Smooth muscle cell of the brain vasculature (primary cell): ENCODE results near the gene NUDT14.

Source experiments
- DNase-seq: peaks from one replicate; pipeline ENCODE4 v3.0.0-alpha.2; 2012; ENCODE audit warnings: low read depth, low spot score

NUDT14 gene

DNA sequence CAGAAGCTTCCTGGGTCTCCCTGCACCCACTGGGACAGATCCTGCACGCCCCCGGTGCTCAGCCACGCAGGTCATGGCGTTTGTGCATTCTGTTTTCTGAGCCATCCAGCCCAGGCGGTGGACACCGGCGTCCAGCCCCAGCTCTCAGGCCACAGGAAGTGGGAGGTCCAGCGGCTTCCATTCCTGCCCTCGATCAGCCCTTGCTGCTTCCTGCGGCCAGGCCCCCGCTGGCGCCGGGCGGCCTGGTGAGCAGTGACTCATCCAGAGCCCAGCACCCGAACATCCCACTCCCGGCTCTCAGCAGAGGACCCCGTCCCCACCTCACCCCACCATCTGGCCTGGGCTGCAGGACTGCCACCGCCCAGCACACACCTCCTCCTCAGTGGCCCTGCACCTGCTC is 18.0 kb upstream of the NUDT14 start:
- DNase-seq: no peak

DNA sequence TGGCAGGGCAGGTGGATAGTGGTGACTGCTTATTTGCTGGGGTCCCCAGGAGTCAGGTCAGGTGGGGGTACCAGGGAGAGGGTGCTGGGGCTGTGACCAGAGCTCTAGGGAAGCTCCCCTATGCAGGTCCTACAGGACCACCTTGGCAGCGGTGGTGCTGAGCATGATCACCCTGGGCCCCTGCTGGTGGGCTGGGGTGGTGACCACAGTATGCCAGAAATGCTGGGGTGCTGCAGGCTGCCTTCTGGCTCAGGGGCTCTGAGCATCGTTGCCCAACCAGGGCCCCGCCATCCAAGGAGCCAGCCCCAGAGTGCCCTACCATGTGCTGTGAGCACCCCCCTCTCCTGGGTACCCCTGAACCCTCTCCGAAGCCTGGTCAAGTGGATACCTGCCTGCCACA is 17.5 kb upstream of the NUDT14 start:
- DNase-seq: no peak

DNA sequence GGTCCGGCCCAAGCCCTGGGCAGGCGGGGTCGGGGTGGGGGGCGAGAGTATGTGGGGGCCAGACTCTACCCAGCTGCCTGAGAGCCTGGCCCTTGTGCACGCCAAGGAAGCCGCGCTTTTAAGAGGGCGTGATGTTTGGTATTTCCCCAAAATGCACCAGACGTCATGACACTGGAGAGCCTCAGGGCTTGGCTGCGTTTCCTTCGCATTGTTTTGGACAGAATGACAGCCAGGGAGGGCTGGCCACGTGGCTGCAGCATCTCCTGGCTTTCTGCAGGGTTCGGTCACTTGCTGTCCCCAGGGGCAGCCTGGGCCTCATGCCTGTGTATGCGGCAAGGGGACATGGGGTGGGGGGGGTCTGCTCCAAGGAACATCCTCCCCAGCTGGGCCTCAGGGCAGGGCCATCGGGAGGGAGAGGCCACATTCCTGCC is 16.1 kb upstream of the NUDT14 start:
- no peak for DNase-seq

DNA sequence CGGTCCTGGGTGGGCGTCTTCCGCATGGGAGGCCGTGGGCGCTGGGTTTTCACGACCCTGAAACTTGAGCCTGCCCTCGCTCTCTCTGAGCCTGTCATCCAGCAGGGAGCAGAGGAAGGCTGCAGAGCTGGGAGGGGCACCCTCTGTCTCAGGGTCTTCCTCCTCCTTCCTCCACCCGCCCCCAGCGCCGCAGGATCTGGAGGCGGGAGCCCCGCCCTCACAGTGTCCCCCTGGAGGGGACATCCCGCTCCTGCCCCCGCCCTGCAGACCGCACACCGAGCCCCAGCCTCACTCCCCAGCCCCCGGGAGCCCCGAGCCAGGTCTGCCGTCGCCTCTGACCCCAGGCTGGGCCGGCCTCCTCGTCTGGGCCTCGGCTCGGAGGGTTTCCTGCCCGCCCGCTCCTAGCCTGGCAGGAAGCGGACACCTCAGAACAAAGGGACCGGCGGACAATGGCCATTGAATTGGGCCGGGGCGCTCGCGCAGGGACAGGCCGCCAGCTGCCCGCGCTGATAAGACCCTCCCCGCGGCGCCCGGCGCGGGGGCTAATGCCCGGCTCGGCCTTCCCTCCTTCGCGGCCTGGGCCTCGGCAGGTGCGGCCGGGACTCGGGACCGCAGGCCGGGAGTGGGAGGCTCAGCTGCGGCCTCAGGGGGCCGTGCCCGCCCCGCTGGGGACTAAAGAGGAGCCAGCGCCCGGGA is 15.3 kb upstream of the NUDT14 start:
- no peak for DNase-seq

DNA sequence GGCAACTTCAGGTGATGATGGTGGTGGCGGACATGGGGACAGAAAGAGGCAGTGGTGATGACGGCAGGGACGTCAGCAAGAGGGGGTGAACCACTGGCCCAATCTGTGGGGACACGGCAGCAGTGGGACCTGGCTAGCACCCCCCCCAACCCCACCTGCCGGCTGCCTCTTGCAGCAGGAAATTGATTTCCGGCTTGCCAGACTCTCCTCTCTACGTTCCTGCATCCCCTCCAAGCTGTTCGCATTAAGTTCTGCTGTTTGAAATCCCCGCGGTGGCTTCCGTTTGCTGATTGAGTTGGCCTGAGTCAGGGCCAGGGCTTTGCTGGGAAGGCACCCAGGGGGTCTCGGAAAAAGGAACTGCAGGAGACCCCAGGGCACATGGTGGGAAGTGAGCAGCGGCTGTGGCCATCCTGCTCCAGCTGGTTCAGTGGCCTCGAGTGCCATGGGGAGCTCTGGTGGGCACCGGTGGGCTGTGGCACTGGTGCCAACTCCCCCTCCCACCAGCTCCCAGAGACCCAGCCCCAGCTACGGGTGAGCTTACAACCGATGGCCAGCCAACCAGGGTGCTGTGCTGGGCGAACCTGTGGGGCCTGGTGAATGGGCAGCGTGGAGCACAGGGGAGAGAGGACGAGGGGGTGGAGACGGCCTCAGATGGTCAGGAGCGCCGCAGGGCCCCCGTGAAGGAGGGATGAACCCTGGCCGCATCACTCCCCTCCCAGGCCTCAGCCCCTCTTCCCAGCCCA is 14.6 kb upstream of the NUDT14 start:
- no peak for DNase-seq

DNA sequence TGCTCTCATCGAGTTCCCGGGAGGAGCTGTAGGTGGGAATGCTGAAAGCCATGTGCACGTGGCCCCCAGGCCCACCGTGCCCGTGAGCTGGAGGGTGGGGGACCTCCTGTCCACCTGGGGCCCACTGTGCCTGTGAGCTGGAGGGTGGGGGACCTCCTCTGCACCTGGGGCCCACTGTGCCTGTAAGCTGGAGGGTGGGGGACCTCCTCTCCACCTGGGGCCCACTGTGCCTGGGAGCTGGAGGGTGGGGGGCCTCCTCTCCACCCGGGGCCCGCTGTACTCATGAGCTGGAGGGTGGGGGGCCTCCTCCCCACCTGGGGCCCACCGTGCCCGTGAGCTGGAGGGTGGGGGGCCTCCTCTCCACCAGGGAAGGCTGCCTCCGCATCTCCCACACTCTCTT is 13.9 kb upstream of the NUDT14 start:
- DNase-seq: no peak

DNA sequence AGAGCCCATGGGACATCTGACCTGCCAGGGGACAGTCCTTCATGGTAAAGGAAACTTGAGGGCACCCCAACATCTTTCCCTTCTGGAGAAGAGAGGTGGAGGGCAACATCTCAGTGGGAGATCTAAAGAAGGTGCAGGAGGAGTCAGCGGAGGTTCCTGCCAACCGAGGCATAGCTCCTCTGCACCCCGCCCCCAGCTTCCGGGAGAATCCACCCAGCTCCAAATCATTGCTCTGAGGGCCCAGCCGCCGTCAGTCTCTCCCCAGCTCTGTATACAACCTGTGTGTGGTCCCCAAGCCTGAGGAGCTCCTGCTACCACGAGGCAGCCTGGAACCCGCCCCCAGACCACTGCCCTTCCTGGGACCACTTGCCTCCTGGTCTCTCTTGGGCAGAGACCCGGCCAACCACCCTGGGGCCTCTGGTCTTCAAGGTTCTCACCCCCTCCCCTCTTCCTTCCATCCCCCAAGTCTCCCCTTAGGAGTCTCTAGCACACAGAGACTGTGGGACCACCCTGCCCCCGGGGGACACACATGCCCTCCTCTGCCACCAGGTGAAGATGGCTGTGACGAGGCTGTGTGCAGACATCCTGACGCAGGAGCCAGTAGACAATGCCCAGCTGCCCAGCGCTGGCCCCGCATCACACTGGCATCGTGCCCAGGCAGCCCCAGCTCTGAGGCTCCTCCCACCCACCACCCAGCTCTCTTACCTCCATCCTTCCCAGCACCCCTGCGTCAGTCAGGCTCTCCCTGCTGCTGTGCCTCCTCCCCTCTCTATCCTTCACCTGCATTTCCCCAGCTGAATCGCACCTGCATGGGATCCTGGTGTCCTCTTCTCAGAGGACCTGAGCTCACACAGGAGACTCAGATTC is 13.0 kb upstream of the NUDT14 start:
- DNase-seq: no peak

DNA sequence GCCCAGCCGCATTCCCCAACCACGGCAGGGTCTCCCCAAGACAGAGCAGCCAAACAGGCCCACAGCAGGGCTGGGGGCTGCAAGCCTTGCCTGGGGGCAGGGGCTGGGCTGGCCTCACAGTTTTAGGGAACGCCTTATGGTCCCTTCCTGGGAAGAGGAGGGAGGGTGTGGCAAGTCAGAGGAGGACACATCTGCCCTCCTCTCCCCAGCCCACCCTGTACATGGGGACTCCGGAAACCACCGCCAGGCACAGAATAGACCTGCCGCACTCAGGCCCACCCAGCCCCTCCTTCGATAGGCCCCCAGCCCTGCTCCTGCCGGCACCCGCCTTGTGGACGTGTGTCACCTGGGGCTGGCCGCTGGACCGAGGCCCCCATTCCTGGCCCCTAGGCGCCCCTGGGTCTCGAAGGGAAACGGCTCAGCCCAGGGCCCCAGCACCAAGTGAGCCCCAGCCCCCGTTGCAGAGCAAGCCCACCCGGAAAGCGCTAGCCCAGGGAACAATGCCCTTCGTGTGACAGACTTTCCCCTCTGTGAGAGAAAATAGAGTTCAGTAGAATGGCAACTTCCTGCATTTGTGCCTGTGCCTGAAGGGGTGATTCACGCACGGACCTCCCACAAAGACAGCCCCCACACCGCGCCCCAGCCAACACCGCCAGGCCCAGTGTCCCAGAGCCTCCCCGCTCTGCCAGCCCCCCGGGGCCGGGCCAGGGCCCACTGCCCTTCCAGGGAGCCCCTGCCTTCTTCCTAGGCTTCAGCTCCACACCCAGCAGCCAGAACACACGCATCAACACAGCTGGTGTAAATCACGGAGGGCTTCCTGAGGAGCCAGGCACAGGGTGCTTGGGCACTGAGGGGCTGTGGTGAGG is 12.0 kb upstream of the NUDT14 start:
- no peak for DNase-seq

DNA sequence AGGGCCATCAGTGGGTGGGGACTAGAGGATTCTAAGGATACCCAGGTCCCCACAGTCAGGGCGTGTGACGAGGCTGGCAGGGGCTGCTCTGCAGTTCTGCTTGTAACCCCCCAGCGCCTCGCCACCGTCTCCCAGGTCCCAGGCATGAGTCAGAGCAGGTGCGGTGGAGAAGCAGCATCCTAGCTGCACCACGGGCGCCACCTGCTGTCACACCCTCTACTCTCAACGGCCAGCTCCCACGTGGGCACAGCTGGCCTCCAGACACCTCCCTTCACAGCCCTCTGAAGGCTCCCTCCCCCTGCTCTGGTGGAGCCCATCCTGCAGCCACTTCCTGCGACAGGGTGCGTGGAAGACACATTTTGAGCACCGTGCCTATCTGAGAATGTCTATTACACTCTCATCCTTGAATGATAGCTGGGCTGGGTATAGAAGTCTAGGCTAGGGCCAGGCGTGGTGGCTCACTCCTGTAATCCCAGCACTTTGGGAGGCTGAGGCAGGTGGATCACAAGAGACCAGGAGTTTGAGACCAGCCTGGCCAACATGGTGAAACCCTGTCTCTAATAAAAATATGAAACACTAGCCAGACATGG is 6.9 kb upstream of the NUDT14 start:
- no peak for DNase-seq

DNA sequence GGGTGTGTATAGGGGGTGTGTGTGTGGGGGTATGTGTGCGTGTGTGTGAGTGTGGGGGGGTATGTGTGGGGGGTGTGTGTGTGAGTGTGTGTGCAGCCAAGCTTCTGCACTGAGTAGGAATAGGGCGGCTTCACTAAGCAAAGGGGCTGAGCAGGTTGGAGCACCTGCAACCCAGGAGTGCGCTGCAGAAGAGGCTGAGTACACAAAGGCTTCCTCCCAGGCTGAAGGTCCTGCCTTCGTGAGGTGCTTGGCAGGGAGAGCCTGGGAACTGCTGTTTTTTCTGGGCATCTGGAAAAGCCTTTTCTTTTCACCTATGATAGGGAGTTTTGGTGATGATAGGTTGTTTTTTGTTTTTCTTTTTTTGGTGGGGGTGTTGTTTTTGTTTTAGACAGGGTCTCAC is 6.0 kb upstream of the NUDT14 start:
- no peak for DNase-seq

DNA sequence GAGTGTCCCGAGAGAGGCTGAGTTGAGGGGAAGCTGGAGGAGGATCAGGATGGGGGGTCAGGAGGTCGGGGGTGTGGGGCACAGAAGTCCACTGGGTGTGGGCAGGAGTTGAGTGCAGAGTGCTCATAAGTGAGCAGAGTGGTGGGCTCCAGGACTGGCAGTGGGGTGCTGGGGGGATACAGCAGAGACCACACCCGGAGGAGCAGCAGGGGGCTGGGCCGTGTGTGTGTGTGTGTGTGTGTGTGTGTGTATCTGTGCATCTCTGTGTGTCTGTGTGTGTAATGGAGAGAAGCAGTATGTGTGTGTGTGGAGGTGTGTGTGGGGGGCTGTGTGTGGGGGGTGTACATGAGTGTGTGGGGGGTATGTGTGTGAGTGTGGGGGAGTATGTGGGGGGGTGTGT is 4.9 kb upstream of the NUDT14 start:
- no peak for DNase-seq

DNA sequence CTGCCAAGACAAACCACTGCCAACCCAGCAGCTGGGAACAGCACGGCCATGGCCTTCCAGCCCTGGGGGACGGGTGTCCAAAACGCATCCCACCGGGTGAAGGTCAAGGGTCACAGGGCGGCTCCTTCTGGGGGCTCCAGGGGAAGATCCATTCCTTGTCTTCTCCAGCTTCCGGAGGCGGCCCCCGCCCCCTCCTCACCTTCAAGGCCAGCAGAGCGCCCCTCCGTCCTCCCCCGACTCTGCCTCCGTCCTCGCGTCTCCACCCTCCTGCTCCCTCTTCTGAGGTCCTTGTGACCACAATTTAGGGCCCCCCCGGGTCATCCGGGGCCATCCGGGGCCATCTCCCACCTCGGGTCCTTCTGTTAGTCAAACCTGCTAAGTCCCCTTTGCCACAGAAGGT is 3.9 kb upstream of the NUDT14 start:
- DNase-seq: no peak

DNA sequence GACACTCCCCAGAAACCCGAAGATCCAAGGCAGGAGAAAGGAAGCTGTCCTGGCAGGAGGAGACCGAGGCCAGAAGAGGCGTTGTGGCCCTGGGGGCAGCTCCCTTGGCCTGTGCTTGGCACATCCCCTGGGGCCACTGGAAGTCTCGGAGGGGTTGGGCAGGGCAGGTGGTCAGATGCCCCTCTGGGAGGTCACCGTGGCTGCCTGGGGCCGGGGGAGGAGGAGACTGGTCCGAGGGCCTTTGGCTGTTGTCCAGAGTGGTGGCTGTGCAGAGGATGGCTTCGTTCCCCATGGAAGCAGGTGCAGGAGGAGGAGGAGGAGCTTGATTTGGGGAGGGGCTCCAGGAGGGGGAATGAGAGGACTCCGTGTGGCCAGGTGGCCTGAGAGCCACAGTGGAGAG is 3.3 kb upstream of the NUDT14 start:
- no peak for DNase-seq

DNA sequence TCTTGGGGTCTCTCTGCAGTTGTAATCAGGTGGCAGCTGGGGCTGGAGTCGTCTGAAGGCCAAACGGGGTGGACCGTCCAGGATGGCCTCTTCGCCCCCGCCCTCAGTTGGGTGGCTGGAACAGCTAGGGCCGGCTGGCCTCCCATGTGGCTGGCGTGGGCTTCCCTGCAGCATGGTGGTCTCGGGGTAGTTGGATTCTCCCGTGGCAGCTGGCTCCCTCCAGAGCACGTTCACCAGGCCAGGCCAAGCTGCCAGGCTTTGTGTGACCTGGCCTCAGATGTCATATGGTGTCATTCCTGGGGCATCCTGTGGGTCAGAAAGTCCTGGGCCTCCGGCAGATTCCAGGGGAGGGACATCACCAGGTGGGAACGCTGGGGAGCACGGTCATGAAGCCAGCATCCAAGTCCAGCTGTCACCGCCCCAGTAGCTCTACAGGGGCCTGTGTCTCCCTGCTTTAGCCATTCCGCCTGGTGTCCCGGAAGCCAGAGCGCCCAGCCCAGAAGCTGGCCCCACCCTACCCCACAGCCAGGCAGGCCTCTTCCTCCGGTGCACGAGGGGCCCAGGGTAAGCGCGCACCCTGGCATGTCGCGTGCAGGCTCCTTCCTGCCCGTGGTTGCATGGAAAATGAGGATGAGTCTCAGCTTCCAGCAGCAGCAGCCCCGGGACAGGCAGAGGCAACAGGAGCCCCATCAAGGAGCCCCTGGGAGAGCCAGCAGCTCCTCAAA is 1.3 kb upstream of the NUDT14 start:
- no peak for DNase-seq

DNA sequence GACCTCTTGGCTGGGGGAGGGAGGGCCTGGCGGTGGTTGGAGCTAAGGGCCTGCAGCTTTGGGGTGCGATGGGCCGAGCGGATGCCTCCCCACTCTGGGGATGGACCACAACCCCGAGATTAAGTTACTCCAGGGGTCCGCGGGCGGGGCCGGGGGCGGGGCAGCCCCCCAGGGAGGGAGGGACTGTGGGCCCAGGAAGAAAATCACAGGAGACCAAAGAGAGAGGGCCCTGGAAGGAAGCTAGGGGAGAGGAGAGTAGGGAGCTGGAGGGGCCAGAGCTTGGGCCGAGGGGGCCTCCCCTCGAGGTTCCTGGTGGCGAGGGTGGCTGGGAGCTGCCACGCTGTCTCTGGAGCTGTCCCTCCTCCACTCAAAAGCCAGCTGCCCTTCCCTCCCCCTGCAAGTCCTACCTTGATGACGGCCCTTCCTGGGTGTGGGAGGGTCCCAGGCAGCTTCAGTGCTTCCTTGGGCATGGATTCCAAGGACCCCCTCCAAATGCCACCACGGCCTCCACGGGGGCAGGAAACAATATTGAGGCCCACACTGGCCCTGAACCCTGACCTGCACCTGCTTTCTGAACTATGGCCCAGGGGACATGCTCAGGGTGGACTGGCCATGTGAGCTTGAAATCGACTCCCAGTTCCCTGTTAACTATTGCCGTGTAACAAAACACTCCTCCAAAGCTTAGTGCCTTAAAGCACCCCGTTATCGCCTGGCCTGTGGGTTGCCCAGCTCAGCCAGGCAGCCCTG is 610 bp upstream of the NUDT14 start:
- DNase-seq: no peak

DNA sequence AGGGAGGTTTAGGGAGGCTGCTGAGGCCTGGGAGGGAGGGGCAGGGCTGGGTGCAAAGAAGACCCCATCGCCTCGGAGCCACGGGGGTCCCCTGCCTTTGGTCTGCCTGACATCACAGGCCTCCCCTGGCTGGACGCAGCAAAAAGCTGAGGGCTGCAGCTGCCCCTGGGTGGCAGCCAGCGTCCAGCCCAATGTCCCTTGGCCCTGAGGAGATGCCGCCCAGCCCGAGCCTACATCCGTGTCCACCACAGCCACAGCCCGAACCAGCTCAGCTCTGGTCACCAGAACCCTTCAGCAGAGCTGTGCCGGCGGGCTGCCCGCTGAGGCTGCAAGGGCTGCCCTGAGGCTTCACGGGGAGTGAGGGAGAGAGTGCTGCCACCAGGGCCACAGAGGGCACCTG is 1.9 kb downstream of the NUDT14 start:
- no peak for DNase-seq

DNA sequence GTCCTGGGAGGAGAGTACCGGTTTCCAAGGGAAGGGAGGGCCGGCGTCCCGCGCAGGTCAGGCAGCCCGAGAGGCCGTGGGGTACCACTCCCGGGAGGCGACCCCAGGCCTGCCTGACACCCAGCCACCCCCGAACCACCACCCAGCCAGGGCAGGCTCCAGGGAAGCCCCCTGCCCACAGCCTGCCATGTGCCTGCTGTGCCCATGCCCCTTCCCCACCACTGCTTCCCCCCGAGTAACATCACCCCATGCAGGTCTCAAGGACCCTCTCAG is 2.3 kb downstream of the NUDT14 start:
- no peak for DNase-seq

DNA sequence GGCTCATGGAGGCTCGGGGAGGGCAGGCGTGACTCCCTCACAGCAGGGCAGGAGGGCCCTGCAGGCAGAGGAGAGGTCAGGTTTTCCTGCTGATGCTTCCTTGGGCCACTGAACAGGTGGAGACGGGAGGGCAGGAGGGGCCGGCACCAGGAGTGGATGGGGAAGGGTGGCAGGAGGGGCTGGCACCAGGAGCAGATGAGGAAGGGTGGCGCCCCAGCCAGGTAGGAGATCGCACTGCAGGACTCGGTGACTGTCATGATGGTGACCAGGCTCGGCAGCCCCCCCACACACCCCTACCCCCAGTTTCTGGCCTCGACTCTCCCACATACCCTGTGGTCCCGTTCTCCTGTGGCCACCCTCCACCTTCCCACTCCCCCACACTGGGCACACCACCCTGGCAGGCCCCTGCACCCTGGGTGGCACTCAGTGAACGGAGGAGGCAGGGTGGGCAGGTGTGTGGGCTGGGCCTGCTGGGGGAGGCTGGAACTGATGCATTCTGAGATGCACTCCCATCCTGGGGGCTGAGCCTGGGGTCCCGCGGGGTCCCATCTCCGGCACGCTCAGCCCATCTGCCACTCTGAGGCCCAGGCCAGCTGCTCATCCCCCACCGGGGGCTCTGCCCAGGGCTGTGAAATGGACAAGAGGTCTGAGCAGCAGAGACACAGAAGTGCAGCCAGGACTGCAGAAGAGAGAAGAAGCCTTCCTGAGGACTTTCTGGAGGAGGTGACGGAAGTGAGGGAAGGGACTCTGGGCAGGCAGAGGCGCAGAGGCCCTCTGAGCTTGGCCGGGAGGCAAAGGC is 2.8 kb downstream of the NUDT14 start:
- DNase-seq: no peak

DNA sequence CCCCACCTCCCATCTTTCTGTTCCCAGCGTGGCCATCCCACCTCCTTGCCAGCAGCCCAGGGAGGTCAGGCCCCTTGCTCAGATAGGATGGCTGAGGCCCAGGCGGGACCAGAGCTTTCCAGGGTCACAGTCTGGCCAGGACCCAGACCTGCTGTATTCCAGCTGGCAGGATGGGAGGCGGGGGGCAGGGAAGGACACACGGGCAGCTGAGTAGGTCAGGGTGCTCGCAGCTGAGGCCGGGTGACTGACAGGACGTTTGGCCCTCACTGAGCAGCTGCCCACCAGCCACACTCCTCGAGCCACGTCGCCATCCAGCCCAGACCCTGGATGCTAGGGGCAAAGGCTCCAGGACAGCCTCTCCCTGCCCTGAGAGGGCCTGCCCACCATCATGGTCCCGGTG is 4.0 kb downstream of the NUDT14 start:
- no peak for DNase-seq
